Stimulated activated CD8-positive, alpha-beta memory T cell treated with anti-CD3 and anti-CD28 coated beads, Interleukin-12 subunit alpha, Interleukin-12 subunit beta, amount 100 ng/mL, for 1 hour (primary cell): Measurements from ENCODE around the gene SARNP.
"Not testable (repeated sequence)": the region's sequence is repeated elsewhere in the genome, so short reads cannot be mapped to it uniquely, and the experiment has no call there.

Experiments
- DNase-seq: peaks from one replicate; pipeline ENCODE4 v3.0.0-alpha.2; 2020; ENCODE audit warnings: low read depth

Gene SARNP

GRCh38 chr12:55797068-55797467, 20.5 kb downstream of the SARNP start:
- no peak for DNase-seq

- no peak for DNase-seq
Observed at GRCh38 chr12:55795950-55796349, 21.6 kb downstream of the SARNP start.

DNA sequence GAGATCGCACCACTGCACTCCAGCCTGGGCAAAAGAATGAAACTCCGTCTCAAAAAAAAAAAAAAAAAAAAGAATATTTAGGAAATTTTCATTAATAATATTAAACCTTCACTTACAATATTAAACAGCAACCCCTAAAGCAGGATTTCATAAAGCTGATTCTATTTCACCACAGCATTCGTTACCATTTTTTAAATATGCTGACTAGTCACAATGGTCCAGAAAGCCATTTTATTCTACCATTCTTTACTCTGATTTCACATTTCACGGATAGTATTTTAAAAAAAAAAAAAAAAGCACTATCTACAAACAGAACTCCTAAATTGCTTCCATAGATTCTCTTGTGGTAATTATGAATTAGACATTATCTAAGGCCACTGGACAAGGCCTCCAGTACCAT, 27.6 kb downstream of the SARNP start:
- DNase-seq: no peak

DNA sequence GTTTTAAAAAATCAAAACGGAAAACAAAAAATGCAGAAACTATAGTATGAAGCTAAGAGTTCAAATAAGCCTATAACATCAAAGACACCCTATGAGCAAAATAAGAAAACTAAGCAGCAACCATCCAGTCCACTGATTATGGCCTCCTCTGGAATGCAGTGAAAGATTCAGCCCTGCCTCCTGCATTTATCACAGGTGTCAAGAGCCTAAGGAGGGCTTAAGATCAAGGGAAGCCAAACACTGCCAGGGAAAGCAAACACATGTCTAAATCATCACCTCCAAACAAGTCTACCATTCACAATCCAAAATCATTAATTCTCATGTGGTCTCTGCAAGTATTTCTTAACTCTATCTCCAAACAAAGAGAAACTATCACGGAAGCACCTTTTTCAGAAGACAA, 28.4 kb downstream of the SARNP start:
- DNase-seq: no peak

DNA sequence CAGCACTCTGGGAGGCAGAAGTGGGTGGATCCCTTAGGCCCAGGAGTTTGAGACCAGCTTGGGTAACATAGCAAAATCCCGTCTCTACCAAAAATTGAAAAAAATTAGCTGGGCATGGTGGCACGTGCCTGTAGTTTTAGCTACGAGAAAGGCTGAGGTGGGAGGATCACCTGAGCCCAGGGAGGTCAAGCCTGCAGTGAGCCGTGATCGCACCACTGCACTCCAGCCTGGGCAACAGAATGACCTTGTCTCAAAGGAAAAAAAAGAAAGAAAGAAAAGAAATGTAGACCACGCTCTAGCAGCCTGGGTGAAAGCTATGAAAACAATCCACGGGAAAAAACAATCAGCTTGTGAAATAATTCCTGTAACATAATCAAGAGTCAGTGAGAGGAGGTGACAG, 29.0 kb downstream of the SARNP start:
- DNase-seq: no peak

- no peak for DNase-seq
Observed at GRCh38 chr12:55780685-55781084, 36.8 kb downstream of the SARNP start.

DNA sequence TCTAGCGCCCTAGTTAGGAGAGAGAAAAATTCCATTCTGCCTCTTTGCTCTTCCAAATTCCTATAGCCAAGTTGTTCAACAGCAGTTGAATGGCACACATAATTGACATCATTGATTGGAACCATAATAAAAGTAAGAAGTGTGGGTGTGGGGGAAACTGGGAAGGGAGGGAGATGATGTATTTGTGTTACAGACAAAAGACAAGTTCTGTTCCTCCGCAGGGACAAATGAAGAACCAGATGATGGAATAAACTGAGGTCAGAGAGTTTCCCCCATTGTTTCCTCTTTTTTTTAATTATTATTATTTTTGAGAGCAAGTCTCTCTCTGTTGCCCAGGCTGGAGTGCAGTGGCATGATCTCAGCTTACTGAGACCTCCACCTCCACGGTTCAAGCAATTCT, 39.7 kb downstream of the SARNP start:
- DNase-seq: no peak

DNA sequence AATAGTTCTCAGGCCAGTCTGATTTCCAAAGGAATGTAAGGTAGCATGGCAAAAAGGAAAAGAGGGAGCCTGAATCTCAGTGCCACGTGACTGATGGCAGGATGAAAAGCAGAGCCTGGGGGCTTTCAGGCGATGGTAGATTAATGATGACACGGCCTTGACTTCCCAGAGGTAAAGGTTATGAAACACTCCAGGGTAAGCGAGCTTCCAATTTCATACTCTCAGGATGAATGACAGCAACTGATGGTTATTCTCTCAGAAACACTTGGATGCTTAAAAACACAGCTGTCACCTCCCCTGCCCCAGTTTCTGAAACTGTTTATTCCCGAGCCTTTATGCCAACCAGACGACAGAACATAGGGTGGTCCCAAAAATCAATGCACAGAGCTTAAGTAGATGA, 45.8 kb downstream of the SARNP start:
- DNase-seq: no peak

- no peak for DNase-seq
Observed at GRCh38 chr12:55767156-55767555, 50.4 kb downstream of the SARNP start.

- no peak for DNase-seq
Observed at GRCh38 chr12:55765736-55766290, 51.7 kb downstream of the SARNP start.

- DNase-seq: no peak
Observed at GRCh38 chr12:55762646-55763045, 54.9 kb downstream of the SARNP start.

- no peak for DNase-seq
Observed at GRCh38 chr12:55760663-55761062, 56.9 kb downstream of the SARNP start.

DNA sequence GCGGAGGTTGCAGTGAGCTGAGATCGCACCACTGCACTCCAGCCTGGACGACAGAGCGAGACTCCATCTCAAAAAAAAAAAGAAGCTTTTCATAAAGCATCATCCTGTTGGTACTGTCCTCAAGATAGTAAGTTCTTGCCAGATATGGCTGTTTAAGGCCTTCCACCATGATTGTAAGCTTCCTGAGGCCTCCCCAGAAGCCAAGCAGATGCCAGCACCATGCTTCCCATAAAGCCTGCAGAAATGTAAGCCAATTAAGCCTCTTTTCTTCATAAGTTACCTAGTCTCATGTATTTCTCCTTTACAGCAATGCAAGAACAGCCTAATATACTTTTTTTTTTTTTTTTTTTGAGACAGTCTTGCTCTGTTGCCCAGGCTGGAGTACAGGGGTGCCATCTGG, 58.9 kb downstream of the SARNP start:
- DNase-seq: not testable (repeated sequence)

DNA sequence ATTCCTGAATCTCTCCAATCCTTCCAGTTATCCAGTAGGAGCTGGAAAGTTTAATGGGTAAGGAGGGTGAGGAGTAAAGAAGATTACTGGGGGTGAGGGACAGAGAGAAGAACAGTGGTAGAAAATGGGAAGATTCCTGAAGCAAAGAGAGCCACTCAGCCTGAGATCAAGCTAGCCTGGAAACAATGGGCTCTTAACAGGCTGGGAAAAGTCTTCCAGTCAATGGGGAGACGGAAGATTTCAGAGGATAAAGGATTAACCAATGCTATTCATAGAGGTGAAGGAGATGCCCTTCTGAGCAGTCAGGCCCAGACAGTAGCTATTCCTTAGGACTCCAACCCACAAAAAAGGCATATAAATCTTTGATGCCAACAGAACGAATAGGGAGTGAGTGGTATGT, 59.8 kb downstream of the SARNP start:
- DNase-seq: no peak

DNA sequence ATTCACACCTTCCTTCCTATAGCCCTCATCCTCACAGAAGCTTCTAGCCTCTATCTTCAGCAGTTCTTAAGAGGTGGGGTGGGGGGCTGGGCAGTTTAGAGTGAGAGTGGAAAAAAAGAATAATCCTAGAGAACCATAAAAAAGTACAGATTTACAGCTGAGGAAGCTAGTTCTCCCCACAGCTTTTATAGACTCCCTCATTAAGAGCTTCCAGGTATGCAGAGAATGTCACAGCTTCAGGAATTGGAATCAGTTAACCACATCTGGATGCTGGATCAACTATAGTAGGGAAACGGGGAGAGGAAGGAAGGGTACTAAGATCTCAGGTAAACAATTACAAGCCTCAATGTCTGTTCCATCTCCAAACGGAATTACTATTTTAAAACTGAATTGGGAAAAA, 62.3 kb downstream of the SARNP start:
- no peak for DNase-seq

DNA sequence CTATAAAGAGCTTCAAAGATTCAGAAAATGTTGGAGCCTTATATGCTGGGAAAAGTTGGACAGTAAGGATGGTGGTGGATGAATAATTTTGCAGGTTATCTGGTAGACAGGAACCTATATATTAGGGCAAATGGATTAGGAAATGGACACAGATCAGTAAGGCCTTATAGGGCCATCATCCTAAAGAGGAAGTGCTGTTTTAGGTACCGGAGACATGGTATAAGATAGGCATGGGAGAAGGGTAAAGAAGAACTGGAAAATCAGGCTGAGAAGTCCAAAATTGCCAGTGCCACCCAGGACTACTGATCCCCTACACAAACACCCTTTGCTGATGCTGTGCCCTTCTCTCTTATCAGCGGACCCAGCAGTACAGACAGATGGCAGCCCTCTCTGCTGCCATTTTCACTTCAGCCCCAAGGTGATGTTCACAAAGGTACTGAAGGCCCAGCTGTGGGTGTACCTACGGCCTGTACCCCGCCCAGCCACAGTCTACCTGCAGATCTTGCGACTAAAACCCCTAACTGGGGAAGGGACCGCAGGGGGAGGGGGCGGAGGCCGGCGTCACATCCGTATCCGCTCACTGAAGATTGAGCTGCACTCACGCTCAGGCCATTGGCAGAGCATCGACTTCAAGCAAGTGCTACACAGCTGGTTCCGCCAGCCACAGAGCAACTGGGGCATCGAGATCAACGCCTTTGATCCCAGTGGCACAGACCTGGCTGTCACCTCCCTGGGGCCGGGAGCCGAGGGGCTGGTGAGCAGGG, 69.1 kb downstream of the SARNP start:
- DNase-seq: no peak

GRCh38 chr12:55746913-55747231, 70.7 kb downstream of the SARNP start:
- DNase-seq: no peak

- no peak for DNase-seq
Observed at GRCh38 chr12:55746174-55746912, 71.2 kb downstream of the SARNP start.

- no peak for DNase-seq
Observed at GRCh38 chr12:55745361-55746173, 72.0 kb downstream of the SARNP start.

DNA sequence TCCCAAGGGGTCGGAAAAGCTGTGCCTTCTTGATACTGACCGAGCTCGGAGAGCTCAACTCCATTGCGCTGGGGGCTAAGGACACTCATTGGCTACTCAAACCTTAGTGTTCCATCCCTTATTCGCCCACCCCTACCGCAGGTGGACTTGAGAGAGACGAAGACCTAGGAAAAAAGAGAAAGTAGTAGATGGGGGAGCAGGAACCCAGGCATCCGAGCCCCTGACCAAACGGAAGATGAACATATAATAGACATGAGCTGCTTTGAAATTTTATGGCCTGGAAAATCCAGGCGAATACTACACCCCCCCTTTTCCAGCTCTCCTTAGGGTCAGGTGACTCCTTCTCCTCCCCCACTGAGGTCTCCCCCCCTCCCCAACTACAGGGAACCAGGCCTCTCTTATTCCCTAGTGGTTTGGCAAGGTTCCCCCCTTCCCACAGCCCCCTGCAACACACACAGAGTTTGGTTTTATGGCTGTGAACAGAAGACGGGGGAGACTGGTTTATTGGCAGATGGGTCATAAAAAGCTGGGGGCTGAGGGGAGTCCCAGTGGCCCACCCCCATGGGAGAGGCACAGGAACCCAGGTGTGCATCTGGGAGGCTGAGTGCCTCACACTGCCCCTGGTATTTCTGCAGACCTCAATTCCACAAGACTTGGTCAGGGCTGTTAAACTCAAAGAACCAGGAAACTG, 73.0 kb downstream of the SARNP start:
- DNase-seq: no peak

DNA sequence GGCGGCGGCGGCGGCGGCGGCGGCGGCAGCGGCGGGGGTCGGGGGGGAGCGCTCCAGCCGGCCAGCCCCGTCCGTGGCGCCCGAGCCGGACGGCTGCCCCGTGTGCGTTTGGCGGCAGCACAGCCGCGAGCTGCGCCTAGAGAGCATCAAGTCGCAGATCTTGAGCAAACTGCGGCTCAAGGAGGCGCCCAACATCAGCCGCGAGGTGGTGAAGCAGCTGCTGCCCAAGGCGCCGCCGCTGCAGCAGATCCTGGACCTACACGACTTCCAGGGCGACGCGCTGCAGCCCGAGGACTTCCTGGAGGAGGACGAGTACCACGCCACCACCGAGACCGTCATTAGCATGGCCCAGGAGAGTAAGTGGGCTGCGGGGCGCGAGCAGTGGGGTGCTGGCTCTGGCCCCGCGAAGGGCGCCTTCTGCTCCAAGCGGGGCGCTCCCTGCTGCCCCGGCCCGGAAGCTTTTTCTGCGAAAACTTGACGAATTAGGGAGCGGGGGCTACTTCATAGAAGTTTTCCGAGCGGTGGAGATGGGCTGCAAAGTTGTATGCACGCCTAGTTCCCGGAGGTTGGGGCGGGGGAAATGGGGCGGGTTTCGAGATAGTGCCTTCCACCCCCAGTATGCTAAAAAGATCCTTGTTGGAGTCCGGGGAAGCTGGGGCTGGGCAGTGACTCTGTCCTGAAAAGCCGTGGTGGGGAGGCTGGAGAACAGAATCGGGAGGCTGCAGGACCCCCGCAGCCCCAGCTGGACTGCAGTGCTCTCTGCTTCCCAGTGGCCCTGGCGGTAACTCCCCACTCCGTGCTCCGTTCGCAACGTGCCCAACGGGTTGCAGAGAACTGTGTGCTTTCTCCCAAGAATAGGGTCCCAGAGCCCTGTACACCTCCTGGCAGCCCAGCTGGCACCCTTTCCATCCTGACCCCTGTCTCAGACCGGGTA, 73.9 kb downstream of the SARNP start:
- no peak for DNase-seq
